Common myeloid progenitor, CD34-positive (primary cell): ENCODE measurements around the gene DCXR.

Experiments used
- CTCF ChIA-PET: fragments of 350-600 bp; sonication (Branson Sonifier 250); formaldehyde crosslinking; loops from one replicate; lab custom pipeline; 2021; ENCODE audit warnings: antibody characterized with exemption; lab: Charles Lee
- POLR2A ChIA-PET: fragments of 350-600 bp; sonication (Branson Sonifier 250); formaldehyde crosslinking; loops from one replicate; lab custom pipeline; 2021; ENCODE audit warnings: antibody characterized with exemption; lab: Charles Lee
- DNase-seq, 3 donors: peaks; one replicate each; pipeline versions ENCODE4 v3.0.0 to v3.0.0-alpha.2; 2013
- H3K27ac ChIP-seq, 2 experiments: 1 replicate in 1 of 2; 2 replicates in 1 of 2; pipeline ENCODE4 v1.7.0; 2013; ENCODE audit warnings: inconsistent platforms in 2 of 2, low read length in 2 of 2, mild to moderate bottlenecking in 2 of 2, low read depth in 1 of 2, moderate library complexity in 1 of 2; ENCODE audit not compliant: severe bottlenecking in 2 of 2, insufficient read depth in 1 of 2, poor library complexity in 1 of 2
- H3K27me3 ChIP-seq, 5 experiments: replicated peaks in 2 of 5; 1 replicate in 3 of 5; 2 replicates in 2 of 5; pipeline versions ENCODE4 v1.6.1 to v1.7.0; 2013; ENCODE audit warnings: low read length in 4 of 5, mild to moderate bottlenecking in 2 of 5, moderate library complexity in 2 of 5, inconsistent platforms in 1 of 5; ENCODE audit not compliant: insufficient read depth in 5 of 5, control insufficient read depth in 4 of 5
- H3K36me3 ChIP-seq, 4 experiments: 1 replicate in 2 of 4; 2 replicates in 2 of 4; pipeline versions ENCODE4 v1.6.1 to v1.7.0; 2013; ENCODE audit warnings: low read length in 3 of 4, control low read depth in 1 of 4, mild to moderate bottlenecking in 1 of 4; ENCODE audit not compliant: control insufficient read depth in 4 of 4, insufficient read depth in 4 of 4
- H3K4me1 ChIP-seq, 4 experiments: 1 replicate in 3 of 4; 2 replicates in 1 of 4; pipeline versions ENCODE4 v1.6.1 to v1.7.1; 2013; ENCODE audit warnings: low read length in 3 of 4, mild to moderate bottlenecking in 3 of 4, control low read depth in 1 of 4, inconsistent platforms in 1 of 4, moderate library complexity in 1 of 4; ENCODE audit not compliant: control insufficient read depth in 4 of 4, insufficient read depth in 4 of 4; ENCODE audit errors: control extremely low read depth in 1 of 4
- H3K4me3 ChIP-seq, 7 experiments: 1 replicate in 4 of 7; 2 replicates in 3 of 7; pipeline versions ENCODE4 v1.5.1 to v1.7.0; 2013; ENCODE audit warnings: mild to moderate bottlenecking in 7 of 7, low read length in 6 of 7, moderate library complexity in 6 of 7, inconsistent platforms in 2 of 7, low read depth in 2 of 7, control low read depth in 1 of 7; ENCODE audit not compliant: insufficient read depth in 4 of 7, control insufficient read depth in 1 of 7; ENCODE audit errors: extremely low read depth in 1 of 7
- H3K9me3 ChIP-seq, 5 experiments: 1 replicate in 4 of 5; 2 replicates in 1 of 5; pipeline versions ENCODE4 v1.6.1 to v1.7.1; 2013; ENCODE audit warnings: low read length in 4 of 5, mild to moderate bottlenecking in 2 of 5, inconsistent platforms in 1 of 5, low read depth in 1 of 5, moderate library complexity in 1 of 5; ENCODE audit not compliant: control insufficient read depth in 4 of 5, insufficient read depth in 2 of 5; ENCODE audit errors: control extremely low read depth in 1 of 5
- WGBS: methylation state at CpG from one replicate; pipeline ENCODE4 v1.1.5; 2013; ENCODE audit not compliant: insufficient coverage; 5-methylcytosine and 5-hydroxymethylcytosine counted together

DCXR gene

DNA sequence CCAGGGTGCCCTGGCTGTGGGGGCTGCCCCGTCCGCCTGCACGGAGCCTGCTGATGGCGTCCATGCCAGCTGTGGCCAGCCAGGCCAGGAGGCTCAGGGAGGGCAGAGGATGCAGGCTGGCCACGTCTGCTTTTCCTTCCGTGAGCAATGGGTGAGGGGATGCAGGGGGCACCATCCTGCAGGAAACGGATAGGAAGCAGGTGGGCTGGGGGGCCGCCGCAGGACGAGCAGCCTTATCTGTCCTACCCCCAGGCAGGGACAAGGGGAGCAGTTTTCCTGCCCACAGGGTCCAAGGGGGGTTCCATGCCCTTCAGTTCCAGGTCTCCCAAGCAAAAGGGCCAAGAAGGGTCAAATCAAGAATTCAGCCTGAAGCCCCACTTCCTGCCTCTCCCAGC is 21.4 kb upstream of the DCXR start:
- CTCF ChIA-PET: interaction anchor here (1.7 kb wide), 1 partner anchor 8 kb away, joined by 5 read pairs; no protein-coding TSS in a partner anchor
- H3K27ac ChIP-seq: no peak overlapping the region
- no peak overlapping the region for H3K4me3 ChIP-seq
- peaks cover 0 to 2% (median 0%) of the 10 kb centered on the region in 4 experiments for H3K4me1 ChIP-seq
- DNase-seq: no peak
- H3K9me3 ChIP-seq: no peaks in the 10 kb centered on the region
- no peaks in the 10 kb centered on the region for H3K27me3 ChIP-seq
- POLR2A ChIA-PET: no interaction called here
- 75% methylated on average over 10 of the region's 10 CpGs for WGBS
- H3K36me3 ChIP-seq: peaks cover 11 to 99% (median 68%) of the 10 kb centered on the region in 4 experiments

GRCh38 chr17:82058230-82058854 is 20.8 kb upstream of the DCXR start:
- Histone ChIP-seq H3K36me3 (peaks cover 9 to 99% (median 66%) of the 10 kb centered on the region in 4 experiments), H3K4me1 (no peaks in the 10 kb centered on the region), H3K27ac (no peak overlapping the region), H3K4me3 (no peak overlapping the region), H3K27me3 (no peaks in the 10 kb centered on the region), H3K9me3 (no peaks in the 10 kb centered on the region)
- ChIA-PET POLR2A (no interaction called here), CTCF (no interaction called here)
- 93% methylated on average over 13 of the region's 17 CpGs for WGBS
- DNase-seq: no peak

- ChIA-PET CTCF (no interaction called here), POLR2A (no interaction called here)
- DNase-seq: no peak
- WGBS: 95% methylated on average over 29 of the region's 29 CpGs
- Histone ChIP-seq H3K27ac (no peak overlapping the region), H3K4me3 (no peak overlapping the region), H3K27me3 (no peaks in the 10 kb centered on the region), H3K36me3 (peaks cover 9 to 89% (median 56%) of the 10 kb centered on the region in 4 experiments), H3K4me1 (peaks cover 0 to 13% (median 12%) of the 10 kb centered on the region in 4 experiments), H3K9me3 (no peaks in the 10 kb centered on the region)
These were observed 19.5 kb upstream of the DCXR start for GRCh38 chr17:82056729-82057621.

DNA sequence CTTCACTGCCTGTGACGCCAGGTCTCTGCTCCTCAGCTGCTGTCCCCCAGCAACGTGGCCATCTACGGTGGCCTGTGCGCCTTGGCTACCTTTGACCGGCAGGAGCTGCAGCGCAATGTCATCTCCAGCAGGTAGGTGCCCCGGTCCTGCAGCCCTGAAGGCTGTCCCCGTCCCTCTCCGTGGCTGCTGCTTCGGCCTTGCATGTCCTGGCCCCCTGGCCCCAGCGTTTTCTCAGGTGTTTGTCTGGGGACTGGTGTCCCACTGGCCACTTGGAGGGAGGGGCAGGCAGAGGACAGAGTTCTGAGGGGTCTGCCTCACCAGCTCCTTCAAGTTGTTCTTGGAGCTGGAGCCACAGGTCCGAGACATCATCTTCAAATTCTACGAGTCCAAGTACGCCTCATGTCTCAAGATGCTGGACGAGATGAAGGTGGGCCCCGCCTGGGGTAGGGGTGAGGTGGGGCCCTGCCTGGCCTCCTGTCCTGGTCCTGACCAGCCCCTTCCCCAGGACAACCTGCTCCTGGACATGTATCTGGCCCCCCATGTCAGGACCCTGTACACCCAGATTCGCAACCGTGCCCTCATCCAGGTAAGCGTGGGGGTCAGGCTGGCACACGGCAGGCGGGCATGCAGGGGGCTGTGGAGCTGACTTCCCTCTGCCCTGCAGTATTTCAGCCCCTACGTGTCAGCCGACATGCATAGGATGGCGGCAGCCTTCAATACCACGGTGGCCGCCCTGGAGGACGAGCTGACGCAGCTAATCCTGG is 18.6 kb upstream of the DCXR start:
- H3K27ac ChIP-seq: no peak overlapping the region

GRCh38 chr17:82055023-82055964 is 17.8 kb upstream of the DCXR start:
- ChIA-PET POLR2A (no interaction called here), CTCF (interaction anchor here (1.1 kb wide), 1 partner anchor 26 kb away, joined by 3 read pairs; no protein-coding TSS in a partner anchor)
- no peaks in the 10 kb centered on the region for H3K9me3 ChIP-seq
- peaks cover 4 to 73% (median 42%) of the 10 kb centered on the region in 4 experiments for H3K36me3 ChIP-seq
- peaks cover 0 to 22% (median 20%) of the 10 kb centered on the region in 4 experiments for H3K4me1 ChIP-seq
- no peaks in the 10 kb centered on the region for H3K27me3 ChIP-seq
- 89% methylated on average over 22 of the region's 26 CpGs for WGBS
- H3K27ac ChIP-seq: no peak overlapping the region
- no peak overlapping the region for H3K4me3 ChIP-seq
- DNase-seq: no peak

More for the DNA sequence above, 18.6 kb upstream of the DCXR start:
- WGBS: 98% methylated on average over 27 of the region's 28 CpGs
- no peaks in the 10 kb centered on the region for H3K27me3 ChIP-seq
- CTCF ChIA-PET: no interaction called here
- POLR2A ChIA-PET: no interaction called here
- peaks cover 0 to 13% (median 12%) of the 10 kb centered on the region in 4 experiments for H3K4me1 ChIP-seq
- no peak overlapping the region for H3K4me3 ChIP-seq
- H3K36me3 ChIP-seq: peaks cover 6 to 82% (median 50%) of the 10 kb centered on the region in 4 experiments
- no peaks in the 10 kb centered on the region for H3K9me3 ChIP-seq
- no peak for DNase-seq

DNA sequence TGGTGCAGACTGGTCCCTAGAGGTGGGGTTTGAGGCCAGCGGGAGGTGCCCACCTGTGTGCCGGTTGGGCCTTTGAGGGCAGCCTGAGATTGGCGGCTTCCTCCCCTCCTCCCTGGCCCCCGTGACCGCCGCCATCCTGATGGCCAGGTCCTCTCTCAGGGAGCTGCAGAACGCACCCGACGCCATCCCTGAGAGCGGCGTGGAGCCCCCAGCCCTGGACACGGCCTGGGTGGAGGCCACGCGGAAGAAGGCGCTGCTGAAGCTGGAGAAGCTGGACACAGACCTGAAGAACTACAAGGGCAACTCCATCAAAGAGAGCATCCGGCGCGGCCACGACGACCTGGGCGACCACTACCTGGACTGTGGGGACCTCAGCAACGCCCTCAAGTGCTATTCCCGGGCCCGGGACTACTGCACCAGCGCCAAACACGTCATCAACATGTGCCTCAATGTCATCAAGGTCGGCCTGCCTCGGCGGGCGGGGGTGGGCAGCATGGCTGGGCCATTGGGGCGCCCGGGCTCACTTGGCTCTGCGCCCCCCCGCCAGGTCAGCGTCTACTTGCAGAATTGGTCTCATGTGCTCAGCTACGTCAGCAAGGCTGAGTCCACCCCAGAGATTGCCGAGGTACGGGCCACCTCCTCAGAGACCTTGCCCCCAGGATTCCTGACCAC is 17.0 kb upstream of the DCXR start:
- no peaks in the 10 kb centered on the region for H3K27me3 ChIP-seq
- 97% methylated on average over 35 of the region's 38 CpGs for WGBS
- no peaks in the 10 kb centered on the region for H3K9me3 ChIP-seq
- POLR2A ChIA-PET: no interaction called here
- no peak overlapping the region for H3K27ac ChIP-seq
- no peak for DNase-seq
- CTCF ChIA-PET: interaction anchor here (1.1 kb wide), 1 partner anchor 25 kb away, joined by 3 read pairs; no protein-coding TSS in a partner anchor
- H3K4me3 ChIP-seq: no peak overlapping the region
- H3K36me3 ChIP-seq: peaks cover 4 to 73% (median 37%) of the 10 kb centered on the region in 4 experiments
- peaks cover 0 to 25% (median 21%) of the 10 kb centered on the region in 4 experiments for H3K4me1 ChIP-seq
